HEK293 (cell line): Measurements from ENCODE around the gene RGS6.

Experiments used
- CTCF ChIA-PET: fragments of 350-600 bp; formaldehyde crosslinking; extraction: SDS; loops from one replicate; lab custom pipeline; 2021; ENCODE audit warnings: antibody characterized with exemption; lab: Yijun Ruan, JAX
- POLR2A ChIA-PET: fragments of 300-600 bp; formaldehyde crosslinking; extraction: SDS; loops from one replicate; lab custom pipeline; 2020; ENCODE audit warnings: antibody characterized with exemption, inconsistent platforms; lab: Yijun Ruan, JAX
- H3K27ac ChIP-seq: fragments of 200-500 bp; sonication (Bioruptor generic); 2 replicates; pipeline ENCODE4 v1.5.1; 2014; ENCODE audit warnings: low read depth, low read length, control low read depth, inconsistent platforms; ENCODE audit errors: extremely low read depth
- H3K36me3 ChIP-seq, 2 experiments: fragments of 200-500 bp in 1 of 2; sonication (Bioruptor generic) in 1 of 2; 1 replicate in 1 of 2; 2 replicates in 1 of 2; pipeline ENCODE4 v1.5.1; 2014 to 2017; ENCODE audit warnings: inconsistent platforms in 2 of 2, low read length in 2 of 2; ENCODE audit not compliant: control insufficient read depth in 2 of 2, insufficient read depth in 1 of 2
- H3K4me1 ChIP-seq: fragments of 200-500 bp; sonication (Bioruptor generic); 2 replicates; pipeline ENCODE4 v1.5.1; 2014; ENCODE audit warnings: mild to moderate bottlenecking, low read length, inconsistent platforms; ENCODE audit not compliant: control insufficient read depth, insufficient read depth
- H3K4me3 ChIP-seq: 2 replicates; pipeline ENCODE4 v1.5.1; 2011; ENCODE audit warnings: low read depth, mild to moderate bottlenecking, control low read depth, low read length, moderate library complexity
- H3K9me3 ChIP-seq: fragments of 200-500 bp; sonication (Bioruptor generic); 2 replicates; pipeline ENCODE4 v1.5.1; 2014; ENCODE audit warnings: low read depth, low read length, inconsistent platforms; ENCODE audit not compliant: control insufficient read depth, insufficient read depth
- IKZF3 ChIP-seq: fragments of 450-650 bp; IDR thresholded peaks from 2 replicates; pipeline ENCODE4 v1.5.0; 2018; ENCODE audit warnings: missing biosample characterization, mild to moderate bottlenecking, missing genetic modification characterization, moderate library complexity
- INSM2 ChIP-seq: fragments of 450-650 bp; formaldehyde crosslinking; IDR thresholded peaks from 2 replicates; pipeline ENCODE4 v1.5.1; 2016; ENCODE audit warnings: missing biosample characterization, missing genetic modification characterization
- KLF17 ChIP-seq: fragments of 450-650 bp; formaldehyde crosslinking; IDR thresholded peaks from 2 replicates; pipeline ENCODE4 v1.5.1; 2016; ENCODE audit warnings: missing biosample characterization, missing genetic modification characterization
- MYNN ChIP-seq: fragments of 450-650 bp; formaldehyde crosslinking; IDR thresholded peaks from 2 replicates; pipeline ENCODE4 v1.5.1; 2016; ENCODE audit warnings: missing biosample characterization, missing genetic modification characterization, borderline replicate concordance
- PRDM2 ChIP-seq: fragments of 450-650 bp; formaldehyde crosslinking; IDR thresholded peaks from 2 replicates; pipeline ENCODE4 v1.5.1; 2016; ENCODE audit warnings: missing biosample characterization, missing genetic modification characterization, borderline replicate concordance
- SCRT1 ChIP-seq: fragments of 450-650 bp; formaldehyde crosslinking; IDR thresholded peaks from 2 replicates; pipeline ENCODE4 v1.5.1; 2016; ENCODE audit warnings: missing biosample characterization, missing genetic modification characterization, borderline replicate concordance
- SETDB1 ChIP-seq: IDR thresholded peaks from one replicate; pipeline ENCODE4 v1.6.1; 2017; ENCODE audit warnings: mild to moderate bottlenecking, low read length, moderate library complexity, mixed read lengths; ENCODE audit not compliant: insufficient read length
- ZFP69B ChIP-seq: fragments of 450-650 bp; formaldehyde crosslinking; IDR thresholded peaks from 2 replicates; pipeline ENCODE4 v1.5.1; 2016; ENCODE audit warnings: missing biosample characterization, missing genetic modification characterization
- ZNF114 ChIP-seq: fragments of 450-650 bp; formaldehyde crosslinking; IDR thresholded peaks from 2 replicates; pipeline ENCODE4 v1.5.0; 2017; ENCODE audit warnings: missing biosample characterization, missing genetic modification characterization
- ZNF174 ChIP-seq: fragments of 450-650 bp; formaldehyde crosslinking; IDR thresholded peaks from 2 replicates; pipeline ENCODE4 v1.5.0; 2017; ENCODE audit warnings: missing biosample characterization, mild to moderate bottlenecking, missing genetic modification characterization
- ZNF341 ChIP-seq: fragments of 450-650 bp; formaldehyde crosslinking; IDR thresholded peaks from 2 replicates; pipeline ENCODE4; 2016; ENCODE audit warnings: low read depth, missing biosample characterization, missing genetic modification characterization
- ZNF37A ChIP-seq: fragments of 450-650 bp; IDR thresholded peaks from 2 replicates; pipeline ENCODE4 v1.5.1; 2018; ENCODE audit warnings: missing biosample characterization, missing genetic modification characterization
- ZNF423 ChIP-seq: fragments of 450-650 bp; formaldehyde crosslinking; IDR thresholded peaks from 2 replicates; pipeline ENCODE4 v1.5.1; 2016; ENCODE audit warnings: missing biosample characterization, missing genetic modification characterization
- ZNF426 ChIP-seq: fragments of 450-650 bp; formaldehyde crosslinking; IDR thresholded peaks from 2 replicates; pipeline ENCODE4 v1.5.1; 2017; ENCODE audit warnings: missing biosample characterization, missing genetic modification characterization, mild to moderate bottlenecking, inconsistent platforms, moderate library complexity
- ZNF449 ChIP-seq: fragments of 450-650 bp; formaldehyde crosslinking; IDR thresholded peaks from 2 replicates; pipeline ENCODE4 v1.5.1; 2017; ENCODE audit warnings: missing biosample characterization, mild to moderate bottlenecking, missing genetic modification characterization, moderate library complexity
- ZNF747 ChIP-seq: fragments of 450-650 bp; formaldehyde crosslinking; IDR thresholded peaks from 2 replicates; pipeline ENCODE4 v1.5.1; 2016; ENCODE audit warnings: missing biosample characterization, missing genetic modification characterization
- ZSCAN23 ChIP-seq: fragments of 450-650 bp; formaldehyde crosslinking; IDR thresholded peaks from 2 replicates; pipeline ENCODE4 v1.5.1; 2016; ENCODE audit warnings: missing biosample characterization, missing genetic modification characterization
- TF ChIP-seq, protein P1 (sequence below): fragments of 450-650 bp; formaldehyde crosslinking; IDR thresholded peaks from 2 replicates; pipeline ENCODE4 v1.5.1; 2016; ENCODE audit warnings: missing biosample characterization, missing genetic modification characterization
- TF ChIP-seq, protein P2 (sequence below): fragments of 450-650 bp; formaldehyde crosslinking; IDR thresholded peaks from 2 replicates; pipeline ENCODE4 v1.5.1; 2016; ENCODE audit warnings: missing biosample characterization, missing genetic modification characterization

The RGS6 gene

GRCh38 chr14:72567226-72567625, 635.0 kb downstream of the RGS6 start:
- CTCF ChIA-PET, result no interaction called here

More at GRCh38 chr14:72567226-72567625, 635.0 kb downstream of the RGS6 start:
- POLR2A ChIA-PET, result no interaction called here
- Histone ChIP-seq H3K27ac (no peak overlapping the region), H3K9me3 (no peaks in the 10 kb centered on the region), H3K4me3 (no peak overlapping the region), H3K36me3 (no peaks in the 10 kb centered on the region), H3K4me1 (no peaks in the 10 kb centered on the region)
- TF ChIP-seq ZNF449 (tag by site-specific recombination) (no peak), ZNF174 (tag by site-specific recombination) (no peak), ZNF114 (no peak), ZNF747 (tag by site-specific recombination) (no peak), ZNF423 (tag by site-specific recombination) (no peak), ZFP69B (tag by site-specific recombination) (no peak), SETDB1 (no peak), ZNF426 (tag by site-specific recombination) (no peak), SCRT1 (tag by site-specific recombination) (no peak), ZNF37A (tag by site-specific recombination) (no peak), INSM2 (tag by site-specific recombination) (no peak), PRDM2 (tag by site-specific recombination) (no peak), ZSCAN23 (tag by site-specific recombination) (no peak), MYNN (tag by site-specific recombination) (no peak), ZNF341 (no peak), IKZF3 (tag by site-specific recombination) (no peak), KLF17 (no peak)
- TF ChIP-seq, protein P1, sequence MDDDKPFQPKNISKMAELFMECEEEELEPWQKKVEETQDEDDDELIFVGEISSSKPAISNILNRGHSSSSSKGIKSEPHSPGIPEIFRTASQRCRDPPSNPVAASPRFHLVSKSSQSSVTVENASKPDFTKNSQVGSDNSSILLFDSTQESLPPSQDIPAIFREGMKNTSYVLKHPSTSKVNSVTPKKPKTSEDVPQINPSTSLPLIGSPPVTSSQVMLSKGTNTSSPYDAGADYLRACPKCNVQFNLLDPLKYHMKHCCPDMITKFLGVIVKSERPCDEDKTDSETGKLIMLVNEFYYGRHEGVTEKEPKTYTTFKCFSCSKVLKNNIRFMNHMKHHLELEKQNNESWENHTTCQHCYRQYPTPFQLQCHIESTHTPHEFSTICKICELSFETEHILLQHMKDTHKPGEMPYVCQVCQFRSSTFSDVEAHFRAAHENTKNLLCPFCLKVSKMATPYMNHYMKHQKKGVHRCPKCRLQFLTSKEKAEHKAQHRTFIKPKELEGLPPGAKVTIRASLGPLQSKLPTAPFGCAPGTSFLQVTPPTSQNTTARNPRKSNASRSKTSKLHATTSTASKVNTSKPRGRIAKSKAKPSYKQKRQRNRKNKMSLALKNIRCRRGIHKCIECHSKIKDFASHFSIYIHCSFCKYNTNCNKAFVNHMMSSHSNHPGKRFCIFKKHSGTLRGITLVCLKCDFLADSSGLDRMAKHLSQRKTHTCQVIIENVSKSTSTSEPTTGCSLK, result no peak
- TF ChIP-seq, protein P2, sequence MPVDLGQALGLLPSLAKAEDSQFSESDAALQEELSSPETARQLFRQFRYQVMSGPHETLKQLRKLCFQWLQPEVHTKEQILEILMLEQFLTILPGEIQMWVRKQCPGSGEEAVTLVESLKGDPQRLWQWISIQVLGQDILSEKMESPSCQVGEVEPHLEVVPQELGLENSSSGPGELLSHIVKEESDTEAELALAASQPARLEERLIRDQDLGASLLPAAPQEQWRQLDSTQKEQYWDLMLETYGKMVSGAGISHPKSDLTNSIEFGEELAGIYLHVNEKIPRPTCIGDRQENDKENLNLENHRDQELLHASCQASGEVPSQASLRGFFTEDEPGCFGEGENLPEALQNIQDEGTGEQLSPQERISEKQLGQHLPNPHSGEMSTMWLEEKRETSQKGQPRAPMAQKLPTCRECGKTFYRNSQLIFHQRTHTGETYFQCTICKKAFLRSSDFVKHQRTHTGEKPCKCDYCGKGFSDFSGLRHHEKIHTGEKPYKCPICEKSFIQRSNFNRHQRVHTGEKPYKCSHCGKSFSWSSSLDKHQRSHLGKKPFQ (tag by site-specific recombination), result no peak
